CD4-positive, alpha-beta T cell treated with Interferon alpha-2 for 1 hour (primary cell): ENCODE results near the gene SDK2.

Experiments used
- DNase-seq, 2 donors: peaks; one replicate each; pipeline ENCODE4 v3.0.0-alpha.2; 2020 to 2022

The SDK2 gene

DNA sequence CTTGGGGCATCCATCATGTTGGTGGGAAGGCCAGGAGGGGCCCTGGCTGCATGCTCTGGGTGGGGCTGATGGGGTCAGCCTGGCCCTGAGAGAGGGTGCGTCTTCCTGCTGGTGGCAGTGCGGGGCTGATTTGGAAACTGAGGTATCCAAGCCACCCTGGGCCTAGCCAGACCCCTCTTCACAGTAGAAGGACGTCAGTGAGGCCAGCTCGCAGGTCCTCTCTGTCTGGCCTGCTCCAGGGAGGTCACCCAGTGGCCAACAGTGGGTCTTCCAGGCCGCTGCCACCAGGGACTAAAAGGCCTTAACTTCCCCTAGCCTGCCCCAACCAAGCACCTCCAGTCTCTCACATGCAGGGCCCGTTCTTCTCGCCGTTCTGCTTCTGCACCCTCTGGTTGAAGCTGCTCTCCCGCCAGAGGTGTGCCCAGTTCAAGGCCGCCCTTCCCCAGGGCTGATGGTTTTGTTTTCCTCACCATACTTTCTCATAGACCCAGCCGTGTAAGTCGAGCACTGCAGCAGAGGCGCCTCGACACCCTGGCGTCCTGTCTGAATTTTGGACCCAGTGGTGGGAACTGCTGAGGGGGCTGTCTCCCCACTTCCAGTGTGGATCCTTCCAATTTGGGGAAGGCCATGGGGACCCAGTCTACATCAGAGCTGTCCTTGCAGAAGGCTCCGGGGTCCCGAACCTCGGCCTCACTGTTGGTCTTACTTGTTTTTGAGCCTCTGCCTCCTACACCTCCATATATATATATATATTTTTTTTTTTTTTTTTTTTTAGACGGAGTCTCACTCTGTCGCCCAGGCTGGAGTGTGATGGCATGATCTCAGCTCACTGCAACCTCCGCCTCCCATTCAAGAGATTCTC is 289.6 kb downstream of the SDK2 start:
- DNase-seq = no peak

GRCh38 chr17:73352261-73352660 is 292.0 kb downstream of the SDK2 start:
- DNase-seq = no peak

- no peak for DNase-seq
These were observed 292.5 kb downstream of the SDK2 start for GRCh38 chr17:73351764-73352163.

DNA sequence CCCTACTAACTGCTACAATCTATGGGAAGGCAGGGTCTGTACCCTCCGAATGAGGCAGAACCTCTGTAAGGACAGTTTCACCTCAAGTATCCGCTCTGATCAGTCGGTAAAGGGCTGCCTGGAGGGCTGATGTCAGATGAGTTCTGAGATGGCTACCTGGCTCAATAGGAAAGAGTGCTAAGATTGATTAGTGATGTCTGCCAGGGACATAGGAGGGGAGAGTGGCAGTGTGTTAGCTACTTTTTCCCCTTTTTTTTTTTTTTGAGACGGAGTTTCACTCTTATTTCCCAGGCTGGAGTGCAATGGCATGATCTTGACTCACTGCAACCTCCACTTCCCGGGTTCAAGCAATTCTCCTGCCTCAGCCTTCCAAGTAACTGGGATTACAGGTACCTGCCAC is 293.4 kb downstream of the SDK2 start:
- DNase-seq = no peak

DNA sequence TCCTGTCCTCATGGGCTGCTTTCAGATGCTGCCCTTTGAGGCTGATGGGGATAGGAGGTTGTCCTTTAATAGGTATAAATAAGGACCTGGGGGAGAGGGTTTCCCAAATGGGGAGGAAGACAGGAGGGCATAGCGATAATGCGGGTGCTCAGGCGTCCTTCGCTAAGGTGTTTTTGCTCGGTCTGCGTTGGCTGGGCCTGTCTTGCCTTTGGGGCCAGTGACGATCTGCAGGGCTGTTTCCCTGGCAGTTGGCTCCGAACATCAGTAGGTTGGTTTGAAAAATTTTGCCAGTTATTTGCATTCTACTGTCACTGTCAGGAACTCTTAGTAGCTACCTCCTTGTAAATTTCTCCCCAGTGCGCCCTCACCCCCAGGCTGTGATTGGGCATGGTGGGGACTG is 294.6 kb downstream of the SDK2 start:
- DNase-seq = no peak

GRCh38 chr17:73349138-73349537 is 295.1 kb downstream of the SDK2 start:
- no peak for DNase-seq

- no peak for DNase-seq
These were observed 295.5 kb downstream of the SDK2 start for GRCh38 chr17:73348829-73349095.

- DNase-seq = no peak
These were observed 296.0 kb downstream of the SDK2 start for GRCh38 chr17:73348018-73348828.

DNA sequence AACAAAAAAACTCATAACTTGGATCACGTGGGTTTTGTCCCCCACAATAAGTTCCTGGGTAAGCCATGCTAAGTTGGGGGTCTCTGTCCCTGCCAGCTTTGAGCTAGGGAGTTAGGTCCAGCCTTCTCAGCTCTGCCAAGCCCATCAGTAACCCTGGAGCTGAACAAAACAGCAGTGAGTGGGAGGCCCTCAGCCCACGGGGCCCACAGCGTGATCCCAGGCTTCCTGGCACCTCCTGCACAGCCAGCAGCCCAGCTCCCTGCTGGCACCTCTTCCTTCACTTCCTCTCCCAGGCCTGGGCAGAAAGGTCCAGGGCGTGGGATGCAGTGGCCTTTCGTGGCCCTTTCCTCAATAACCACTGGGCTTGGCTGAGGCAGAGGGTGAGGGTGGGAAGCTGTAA is 296.9 kb downstream of the SDK2 start:
- no peak for DNase-seq

DNA sequence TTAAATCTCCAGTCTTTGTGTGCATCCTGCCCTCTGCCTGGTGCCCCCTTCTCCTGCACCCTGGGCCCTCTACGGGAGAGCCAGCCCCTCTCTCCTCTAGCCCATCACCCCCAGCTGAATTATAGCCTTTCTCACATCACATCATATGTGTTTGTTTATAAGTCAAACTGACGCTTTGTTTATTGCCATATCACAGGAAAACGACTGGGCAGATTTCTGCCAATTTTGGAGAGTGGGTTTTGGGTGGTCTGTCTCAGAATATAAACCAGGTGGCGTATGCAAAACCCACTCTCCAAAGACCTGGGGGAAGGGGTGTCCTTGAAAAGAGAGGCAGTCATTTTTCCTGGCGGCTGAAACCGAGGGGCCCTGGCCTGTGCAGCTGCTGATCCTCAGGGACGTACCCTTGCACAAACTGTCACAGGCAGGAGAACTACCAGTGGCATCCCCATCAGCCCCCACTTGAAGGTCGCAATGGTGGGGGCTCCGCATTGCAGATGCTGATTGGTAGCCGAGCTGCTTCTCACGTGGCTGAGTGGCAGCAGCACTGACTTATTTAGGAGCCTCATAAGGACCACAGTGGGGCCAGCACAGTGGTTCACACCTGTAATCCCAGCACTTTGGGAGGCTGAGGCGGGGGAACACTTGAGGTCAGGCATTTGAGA is 297.6 kb downstream of the SDK2 start:
- DNase-seq = no peak

GRCh38 chr17:73343739-73344454 is 300.3 kb downstream of the SDK2 start:
- no peak for DNase-seq

GRCh38 chr17:73343168-73343634 is 301.0 kb downstream of the SDK2 start:
- no peak for DNase-seq

DNA sequence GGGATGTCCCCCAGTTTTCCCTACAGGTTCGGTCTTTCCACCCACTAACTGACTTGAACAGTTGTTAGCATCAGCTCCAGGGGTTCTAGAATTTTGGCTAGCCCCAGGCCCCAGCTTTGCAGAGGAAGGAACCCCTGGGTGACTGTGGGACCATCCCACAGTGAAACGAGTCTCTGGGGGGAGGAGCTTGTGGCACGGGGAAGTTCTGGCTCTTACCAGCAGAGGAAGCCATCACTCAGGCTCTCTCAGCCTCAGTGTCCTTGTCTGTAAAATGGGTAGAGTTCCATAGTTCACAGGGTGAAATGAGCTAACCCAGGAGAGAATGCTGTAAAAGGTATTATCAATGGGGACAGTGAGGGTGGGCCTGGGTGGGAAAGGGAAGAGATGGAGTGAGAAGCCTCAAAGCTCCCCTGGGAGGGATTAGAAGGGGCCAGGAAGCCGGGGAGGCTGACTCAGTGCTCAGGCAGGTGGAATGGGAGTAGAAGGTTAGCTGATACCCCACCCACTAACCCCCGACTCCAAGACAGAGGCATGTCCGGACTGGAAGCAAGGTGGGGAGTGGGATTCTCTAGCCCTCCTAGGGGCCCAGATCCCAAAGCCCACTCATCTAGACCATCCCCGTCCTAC is 301.6 kb downstream of the SDK2 start:
- no peak for DNase-seq

- no peak for DNase-seq
These were observed 302.2 kb downstream of the SDK2 start for GRCh38 chr17:73342050-73342522.

DNA sequence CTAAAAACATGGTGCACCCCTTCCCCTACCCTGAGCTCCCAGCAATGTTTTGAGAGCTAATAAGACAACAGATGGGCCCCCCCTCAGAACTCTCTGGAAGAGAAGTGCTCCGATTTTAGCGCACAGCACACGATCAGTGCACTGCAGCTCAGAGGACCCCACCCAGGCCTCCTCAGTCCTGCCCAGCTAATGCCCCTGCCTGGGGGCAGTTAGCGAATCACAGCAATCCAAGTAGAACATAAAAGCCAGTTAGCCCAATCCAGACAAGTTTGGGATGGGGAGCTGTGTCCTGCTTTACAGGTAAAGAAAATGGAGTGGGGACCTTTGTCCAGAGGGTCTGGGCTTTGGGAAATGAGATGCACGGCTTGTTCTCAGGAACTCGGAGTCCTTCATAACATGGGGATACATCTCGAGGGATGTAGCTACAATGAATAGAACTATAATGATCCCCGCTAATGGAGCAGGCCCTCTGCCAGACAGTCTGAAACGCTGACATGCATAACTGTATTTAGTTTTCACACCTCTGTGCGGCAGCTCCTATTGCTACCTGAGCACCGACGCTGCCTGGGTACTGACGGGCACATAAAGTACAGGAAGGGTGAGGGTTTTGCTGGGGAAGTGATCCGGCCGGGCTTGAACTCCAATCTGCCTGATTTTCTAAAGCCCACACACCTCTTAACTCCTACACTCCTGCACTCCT is 302.7 kb downstream of the SDK2 start:
- no peak for DNase-seq

DNA sequence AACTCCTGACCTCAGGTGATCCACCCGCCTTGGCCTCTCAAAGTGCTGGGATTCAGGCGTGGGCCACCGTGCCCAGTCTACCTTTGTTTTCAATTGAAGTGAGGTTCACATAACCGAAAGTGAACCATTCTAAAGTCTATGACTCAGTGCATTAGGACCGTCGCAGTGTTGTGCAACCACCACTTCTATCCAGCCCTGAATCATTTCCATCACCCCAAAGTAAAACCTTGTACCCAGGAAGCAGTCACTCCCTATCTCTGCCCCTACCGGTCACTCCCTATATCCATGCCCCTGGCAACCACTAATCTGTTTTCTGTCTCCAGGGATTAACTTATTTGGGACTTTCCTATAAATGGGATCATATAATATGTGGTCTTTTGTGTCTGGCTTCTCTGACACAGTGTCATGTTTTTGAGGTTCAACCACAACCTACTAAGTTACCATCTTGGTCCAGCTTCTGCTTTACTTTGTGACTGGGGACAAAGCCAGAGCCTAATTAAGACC is 304.1 kb downstream of the SDK2 start:
- peak; percentile 7 to 65 for DNase-seq

- DNase-seq = no peak
These were observed 305.6 kb downstream of the SDK2 start for GRCh38 chr17:73338566-73339197.

DNA sequence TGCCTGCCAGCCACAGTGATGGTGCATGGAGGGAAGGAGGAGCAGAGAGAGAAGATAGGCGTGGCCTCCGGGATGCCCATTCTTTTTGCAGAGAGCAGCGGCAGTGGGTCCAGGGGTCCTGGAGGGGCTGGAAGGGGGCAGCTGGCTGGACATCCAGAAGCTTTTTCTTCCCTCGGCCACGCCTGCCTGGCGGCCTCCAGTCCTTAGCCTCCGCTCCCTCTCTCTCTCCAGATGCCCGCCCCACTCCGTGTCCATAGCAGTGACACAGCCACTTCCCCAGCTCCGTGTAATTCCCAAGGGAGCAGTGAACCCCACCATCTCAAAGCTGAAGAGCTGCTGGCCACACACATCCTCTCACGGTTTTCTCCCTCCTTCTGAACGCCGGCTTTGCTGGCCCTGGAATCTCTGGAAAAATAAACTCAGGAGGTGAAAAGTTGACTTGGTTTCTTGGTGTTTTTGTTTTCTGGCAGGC is 306.2 kb downstream of the SDK2 start:
- no peak for DNase-seq

GRCh38 chr17:73337330-73337710 is 306.9 kb downstream of the SDK2 start:
- no peak for DNase-seq

- no peak for DNase-seq
These were observed 307.6 kb downstream of the SDK2 start for GRCh38 chr17:73336408-73337329.
